Chondrocyte (in vitro differentiated cells): ENCODE results near the gene CUEDC1. TPM values are rescaled to one million over a fixed set of nuclear protein-coding genes. Genes with fewer than 3 reads are reported as not detected.

ENCODE experiments used
- DNase-seq: peaks from one replicate; pipeline ENCODE4 v3.0.0; 2021; ENCODE audit warnings: mixed read lengths, low spot score
- H3K27ac Mint-ChIP-seq: one replicate; pipeline ENCODE4 v1.8.0; 2021; ENCODE audit warnings: mild to moderate bottlenecking, moderate library complexity, mixed read lengths; ENCODE audit not compliant: unreplicated experiment
- H3K27me3 Mint-ChIP-seq: 2 replicates; pipeline ENCODE4 v1.8.0; 2021; ENCODE audit warnings: low read depth, mixed read lengths
- H3K36me3 Mint-ChIP-seq: 2 replicates; pipeline ENCODE4 v1.8.0; 2021; ENCODE audit warnings: low read depth, mixed read lengths
- H3K4me1 Mint-ChIP-seq: 2 replicates; pipeline ENCODE4 v1.8.0; 2021; ENCODE audit warnings: low read depth, mild to moderate bottlenecking, mixed read lengths
- H3K4me3 Mint-ChIP-seq: one replicate; pipeline ENCODE4 v1.8.0; 2021; ENCODE audit warnings: mild to moderate bottlenecking, moderate library complexity, mixed read lengths; ENCODE audit not compliant: unreplicated experiment
- H3K9me3 Mint-ChIP-seq: 2 replicates; pipeline ENCODE4 v1.8.0; 2021; ENCODE audit warnings: low read depth, mixed read lengths
- CTCF ChIP-seq: fragments of 200-600 bp; sonication (generic); IDR thresholded peaks from 2 replicates; pipeline ENCODE4 v1.5.0; 2021; ENCODE audit warnings: antibody characterized with exemption, mild to moderate bottlenecking, moderate library complexity
- total RNA-seq: library from RNA; stranded (reverse); gene quantifications from 3 replicates; pipeline ENCODE4 v1.2.1, GENCODE V29; 2021

CUEDC1 gene
- total RNA-seq, 1 donor from 2014 or later, result 41.9 TPM

DNA sequence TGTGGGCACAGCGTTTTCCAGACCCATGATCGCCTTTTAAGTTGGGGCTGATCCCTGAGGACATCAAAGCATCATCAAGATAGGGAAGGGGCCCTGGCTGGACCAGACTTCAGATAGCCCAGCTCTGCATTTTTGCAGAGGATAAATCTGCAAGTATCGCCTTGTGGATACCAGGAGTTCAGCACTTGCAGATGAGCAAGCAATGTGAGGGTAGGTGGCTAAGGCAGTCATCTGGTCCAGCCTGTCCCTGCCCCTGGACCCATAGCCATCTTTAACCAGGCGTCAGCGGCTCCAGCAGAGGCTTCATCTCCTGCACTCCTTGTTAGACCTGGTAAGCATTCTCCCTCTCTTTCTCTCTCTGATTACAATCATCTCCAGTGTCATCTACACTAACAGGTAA is 96.4 kb downstream of the CUEDC1 start:
- DNase-seq, result no peak
- Mint-ChIP-seq H3K4me3 (no peak overlapping the region), H3K9me3 (no peaks in the 10 kb centered on the region), H3K27me3 (no peaks in the 10 kb centered on the region), H3K36me3 (peaks cover 2% of the 10 kb centered on the region), H3K27ac (no peak overlapping the region), H3K4me1 (peaks cover 23% of the 10 kb centered on the region)
- TF ChIP-seq CTCF, result no peak

DNA sequence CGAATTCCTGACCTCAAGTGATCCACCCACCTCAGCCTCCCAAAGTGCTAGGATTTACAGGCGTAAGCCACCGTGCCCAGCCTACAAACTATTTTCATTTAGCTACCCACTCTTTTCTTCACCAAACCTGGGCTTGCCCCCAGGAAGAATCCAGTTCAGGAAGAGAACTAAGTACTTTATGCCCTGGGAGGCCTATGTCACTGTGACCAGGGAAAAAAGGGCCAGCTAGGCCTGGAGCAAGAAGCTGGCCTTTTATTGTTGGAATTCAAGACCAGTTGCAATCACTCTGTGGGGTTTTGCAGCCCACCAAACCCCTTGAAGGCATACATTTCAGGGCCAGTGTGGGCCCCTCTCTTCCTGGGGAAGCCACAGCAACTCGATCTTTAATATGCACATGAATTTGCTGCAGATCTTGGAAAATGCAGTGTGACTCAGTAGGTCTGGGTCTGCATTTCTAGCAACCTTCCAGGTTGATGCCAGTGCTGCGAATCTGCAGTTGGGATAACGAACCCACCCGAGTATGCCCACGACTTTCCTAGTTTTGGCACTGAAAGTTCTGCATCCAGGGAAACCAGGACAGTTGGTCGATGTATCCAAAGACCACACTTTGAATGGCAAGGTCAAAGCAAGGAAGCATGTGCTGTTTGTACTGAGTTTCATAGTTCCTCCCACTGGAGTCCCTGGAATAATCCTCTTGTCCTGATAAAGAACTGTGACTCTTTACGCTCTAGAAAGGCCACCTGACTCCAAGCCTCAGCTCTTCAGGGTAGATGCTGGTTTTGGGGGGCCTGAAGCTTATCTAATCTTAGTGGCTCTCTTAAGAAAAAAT is 98.2 kb downstream of the CUEDC1 start:
- no peak overlapping the region for H3K27ac Mint-ChIP-seq
- peaks cover 19% of the 10 kb centered on the region for H3K4me1 Mint-ChIP-seq
- no peak overlapping the region for H3K4me3 Mint-ChIP-seq
- H3K27me3 Mint-ChIP-seq, result no peaks in the 10 kb centered on the region
- H3K36me3 Mint-ChIP-seq, result no peaks in the 10 kb centered on the region
- TF ChIP-seq CTCF, result no peak
- H3K9me3 Mint-ChIP-seq, result no peaks in the 10 kb centered on the region
- no peak for DNase-seq

DNA sequence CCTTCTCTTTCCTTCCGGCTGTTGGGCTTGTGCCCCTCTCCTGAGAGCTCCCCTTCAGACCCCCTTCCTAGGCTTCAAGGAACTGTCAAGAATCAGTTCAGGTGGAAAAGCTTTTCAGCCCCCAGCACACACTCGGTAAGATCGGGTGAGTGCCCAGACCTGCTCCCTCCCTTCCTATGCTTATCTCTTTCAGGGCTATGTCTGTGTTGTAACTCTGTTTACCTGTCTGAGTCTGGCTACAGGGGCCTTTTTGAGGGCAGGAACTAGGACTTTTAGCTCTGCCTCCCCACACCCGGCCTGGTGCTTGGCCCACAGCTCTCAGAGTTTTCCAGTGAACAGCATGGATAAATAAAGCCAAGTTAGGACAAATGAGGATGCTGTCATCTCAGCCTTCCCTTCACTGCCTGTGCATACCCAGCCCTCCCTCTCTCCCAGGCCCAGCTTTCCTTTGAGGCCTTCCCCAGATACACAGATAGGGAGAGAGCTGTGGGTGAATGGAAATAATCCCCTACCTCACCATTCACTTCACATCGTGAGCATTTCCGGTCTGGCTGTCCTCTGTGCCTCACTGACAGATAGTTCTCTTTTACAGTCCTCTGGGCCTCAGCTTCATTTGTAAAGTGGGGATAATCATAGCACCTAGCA is 99.7 kb downstream of the CUEDC1 start:
- H3K36me3 Mint-ChIP-seq, result no peaks in the 10 kb centered on the region
- peaks cover 22% of the 10 kb centered on the region for H3K4me1 Mint-ChIP-seq
- no peaks in the 10 kb centered on the region for H3K9me3 Mint-ChIP-seq
- DNase-seq, result no peak
- no peak overlapping the region for H3K4me3 Mint-ChIP-seq
- no peaks in the 10 kb centered on the region for H3K27me3 Mint-ChIP-seq
- H3K27ac Mint-ChIP-seq, result no peak overlapping the region
- no peak for TF ChIP-seq CTCF

DNA sequence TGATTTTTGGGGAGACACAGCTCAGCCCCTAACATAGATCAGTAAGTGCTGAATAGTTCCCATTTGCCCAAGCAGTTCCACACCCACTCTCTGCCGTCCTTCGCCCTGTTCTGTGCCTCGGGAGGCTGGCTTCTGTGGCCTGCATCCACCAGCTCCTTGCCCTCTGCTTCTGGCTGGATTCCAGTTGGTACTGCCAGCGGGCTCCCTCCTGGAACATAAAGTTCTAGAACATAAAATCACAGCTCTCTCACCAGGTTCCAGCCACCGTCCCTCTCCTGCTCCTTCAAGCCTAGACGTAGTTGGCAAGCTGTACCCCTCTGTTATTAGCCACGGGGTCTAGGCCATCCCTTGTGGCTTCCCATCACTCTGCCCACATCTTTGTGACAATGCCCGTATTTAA is 101.5 kb downstream of the CUEDC1 start:
- H3K4me3 Mint-ChIP-seq, result no peak overlapping the region
- H3K9me3 Mint-ChIP-seq, result no peaks in the 10 kb centered on the region
- peaks cover 36% of the 10 kb centered on the region for H3K4me1 Mint-ChIP-seq
- H3K27me3 Mint-ChIP-seq, result no peaks in the 10 kb centered on the region
- no peak for TF ChIP-seq CTCF
- H3K36me3 Mint-ChIP-seq, result no peaks in the 10 kb centered on the region
- no peak overlapping the region for H3K27ac Mint-ChIP-seq
- no peak for DNase-seq

DNA sequence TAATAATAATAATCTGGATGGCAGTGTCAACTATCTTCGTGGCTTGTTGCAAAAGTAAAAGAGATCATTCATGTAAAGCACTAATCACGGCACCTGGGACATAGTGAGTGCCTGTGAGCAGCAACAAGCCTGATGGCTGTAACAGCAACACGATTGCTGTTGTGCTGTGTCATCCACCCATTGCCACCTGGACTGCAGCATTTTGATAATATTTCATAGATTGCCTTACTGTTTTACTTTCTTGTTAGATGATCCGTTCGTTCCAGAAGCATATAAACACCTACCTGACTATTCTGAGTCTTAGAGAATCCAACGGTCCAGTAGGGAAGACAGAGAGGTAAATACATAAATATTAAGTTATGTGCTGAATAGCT is 102.3 kb downstream of the CUEDC1 start:
- no peaks in the 10 kb centered on the region for H3K9me3 Mint-ChIP-seq
- H3K4me1 Mint-ChIP-seq, result peaks cover 36% of the 10 kb centered on the region
- H3K36me3 Mint-ChIP-seq, result no peaks in the 10 kb centered on the region
- no peaks in the 10 kb centered on the region for H3K27me3 Mint-ChIP-seq
- TF ChIP-seq CTCF, result no peak
- no peak for DNase-seq
- no peak overlapping the region for H3K27ac Mint-ChIP-seq
- no peak overlapping the region for H3K4me3 Mint-ChIP-seq
